Sigmoid colon (tissue), 7 donors: ENCODE results near the gene ZNF775. TPM values are rescaled to one million over a fixed set of nuclear protein-coding genes. Genes with fewer than 3 reads are reported as not detected.

Source experiments
- DNase-seq: peaks from one replicate; pipeline ENCODE4 v3.0.0-alpha.2; 2019
- H3K27ac ChIP-seq, 4 donors: fragments of 200-600 bp; sonication (generic); one replicate each; pipeline ENCODE4 v1.5.1; 2016 to 2019; ENCODE audit warnings: mild to moderate bottlenecking in 1 of 4
- H3K27me3 ChIP-seq, 3 donors: fragments of 200-600 bp; sonication (generic); one replicate each; pipeline ENCODE4 v1.5.1; 2019; ENCODE audit warnings: mild to moderate bottlenecking in 1 of 3
- H3K36me3 ChIP-seq, 4 donors: fragments of 200-600 bp; sonication (generic); one replicate each; pipeline ENCODE4 v1.5.1; 2016 to 2019
- H3K4me1 ChIP-seq, 4 donors: fragments of 200-600 bp; sonication (generic); one replicate each; pipeline ENCODE4 v1.5.1; 2017 to 2019
- H3K4me3 ChIP-seq, 4 donors: fragments of 200-600 bp; sonication (generic); one replicate each; pipeline ENCODE4 v1.5.1; 2017 to 2019; ENCODE audit warnings: mild to moderate bottlenecking in 2 of 4, moderate library complexity in 1 of 4
- H3K9me3 ChIP-seq, 4 donors: fragments of 200-600 bp in 3 of 4; sonication (generic) in 3 of 4; one replicate each; pipeline versions ENCODE4 v1.5.1 to v1.6.1; 2013 to 2019
- CTCF ChIP-seq, 4 experiments: fragments of 450-650 bp in 3 of 4; fragments of 200-600 bp in 1 of 4; IDR thresholded peaks; one replicate each; pipeline ENCODE4 v1.5.1; 2016 to 2019; ENCODE audit warnings: antibody characterized with exemption in 4 of 4, mild to moderate bottlenecking in 3 of 4, moderate library complexity in 2 of 4
- EP300 ChIP-seq, 4 donors: sonication (generic); formaldehyde crosslinking; IDR thresholded peaks; one replicate each; pipeline ENCODE4 v1.6.1; 2017; ENCODE audit warnings: antibody characterized with exemption in 4 of 4
- POLR2A ChIP-seq, 2 donors: fragments of 450-650 bp; IDR thresholded peaks; one replicate each; pipeline ENCODE4 v1.6.1; 2016; ENCODE audit warnings: antibody characterized with exemption in 2 of 2, mild to moderate bottlenecking in 2 of 2, moderate library complexity in 2 of 2
- POLR2AphosphoS5 ChIP-seq, 4 donors: sonication (generic); formaldehyde crosslinking; IDR thresholded peaks; one replicate each; pipeline ENCODE4 v1.6.1; 2017; ENCODE audit warnings: antibody characterized with exemption in 4 of 4
- WGBS, 2 donors: extraction: QIAGEN DNeasy Blood & Tissue Kit; methylation state at CpG; one replicate each; pipeline ENCODE4 v1.1.7; 2013; 5-methylcytosine and 5-hydroxymethylcytosine counted together
- intact Hi-C: fragments of 100-400 bp; cut with DNase I; formaldehyde crosslinking; loops from one replicate; pipeline ENCODE4 v1.15.1; 2023
- polyA plus RNA-seq, 3 donors: library from polyadenylated mRNA; stranded (reverse); fragments of 200-250 nt; gene quantifications; one replicate each; pipeline ENCODE4 v1.2.3, GENCODE V29; 2013
- total RNA-seq, 4 donors: library from RNA; depleted of rRNA; stranded (reverse); fragments of >200 nt; gene quantifications; one replicate each; pipeline ENCODE4 v1.1.0, GENCODE V29; 2016
- donor health status: healthy with polysubstance abuse.
- donor health status: Bipolar disorder and iron deficiency.
- donor health status: healthy.

Gene ZNF775
- total and polyA plus RNA-seq, 7 donors: 3.0 to 10.7 (median 6.1) TPM

GRCh38 chr7:150400008-150400787 is 21.1 kb downstream of the ZNF775 start:
- H3K27me3 ChIP-seq: no peaks in the 10 kb centered on the region
- TF ChIP-seq EP300 (IDR thresholded peaks at IDR 0.05) (no peak), POLR2A (IDR thresholded peaks at IDR 0.05) (no peak), CTCF (IDR thresholded peaks at IDR 0.05) (no peak), POLR2AphosphoS5 (IDR thresholded peaks at IDR 0.05) (no peak)
- no peak overlapping the region for H3K27ac ChIP-seq
- peaks cover 0 to 17% (median 11%) of the 10 kb centered on the region in 4 donors for H3K4me1 ChIP-seq
- WGBS, 2 donors: 60 to 73% methylated on average over 11 of the region's 11 CpGs
- intact Hi-C loops: loop anchor here (10.0 kb wide), 3 partner anchors 525 to 1135 kb away; partner anchors contain the start of genes ATP6V0E2, ZNF467 and ZNF783
- DNase-seq: peak; percentile 36
- no peaks in the 10 kb centered on the region for H3K9me3 ChIP-seq
- peaks cover 0 to 27% (median 16%) of the 10 kb centered on the region in 4 donors for H3K36me3 ChIP-seq
- no peak overlapping the region for H3K4me3 ChIP-seq

GRCh38 chr7:150400788-150401423 is 21.8 kb downstream of the ZNF775 start:
- 64 to 84% methylated on average over 15 of the region's 15 CpGs for WGBS, 2 donors
- H3K36me3 ChIP-seq: peaks cover 0 to 27% (median 16%) of the 10 kb centered on the region in 4 donors
- no peak for TF ChIP-seq POLR2A (IDR thresholded peaks at IDR 0.05)
- no peak for TF ChIP-seq POLR2AphosphoS5 (IDR thresholded peaks at IDR 0.05)
- no peak for TF ChIP-seq CTCF (IDR thresholded peaks at IDR 0.05)
- no peak for TF ChIP-seq EP300 (IDR thresholded peaks at IDR 0.05)
- peaks cover 0 to 18% (median 13%) of the 10 kb centered on the region in 4 donors for H3K4me1 ChIP-seq
- intact Hi-C loops: loop anchor here (10.0 kb wide), 3 partner anchors 526 to 1136 kb away; partner anchors contain the start of genes ATP6V0E2, ZNF467 and ZNF783
- peak; percentile 59 for DNase-seq
- no peaks in the 10 kb centered on the region for H3K9me3 ChIP-seq
- no peak overlapping the region for H3K4me3 ChIP-seq
- no peaks in the 10 kb centered on the region for H3K27me3 ChIP-seq
- no peak overlapping the region for H3K27ac ChIP-seq

GRCh38 chr7:150401424-150401790 is 22.3 kb downstream of the ZNF775 start:
- intact Hi-C loops: loop anchor here (10.0 kb wide), 3 partner anchors 527 to 1137 kb away; partner anchors contain the start of genes ATP6V0E2, ZNF467 and ZNF783
- TF ChIP-seq POLR2A (IDR thresholded peaks at IDR 0.05): no peak
- TF ChIP-seq EP300 (IDR thresholded peaks at IDR 0.05): no peak
- no peak for TF ChIP-seq POLR2AphosphoS5 (IDR thresholded peaks at IDR 0.05)
- TF ChIP-seq CTCF (IDR thresholded peaks at IDR 0.05): no peak
- H3K27ac ChIP-seq: no peak overlapping the region
- no peak overlapping the region for H3K4me3 ChIP-seq
- 91 to 93% methylated on average over 1 of the region's 1 CpG for WGBS, 2 donors
- no peak for DNase-seq
- H3K36me3 ChIP-seq: peaks cover 0 to 26% (median 15%) of the 10 kb centered on the region in 4 donors
- no peaks in the 10 kb centered on the region for H3K27me3 ChIP-seq
- no peaks in the 10 kb centered on the region for H3K9me3 ChIP-seq
- H3K4me1 ChIP-seq: peaks cover 0 to 23% (median 18%) of the 10 kb centered on the region in 4 donors

- Histone ChIP-seq H3K4me1 (peaks cover 0 to 30% (median 24%) of the 10 kb centered on the region in 4 donors), H3K4me3 (no peak overlapping the region), H3K36me3 (peaks cover 0 to 21% (median 13%) of the 10 kb centered on the region in 4 donors), H3K27ac (no peak overlapping the region), H3K27me3 (no peaks in the 10 kb centered on the region), H3K9me3 (no peaks in the 10 kb centered on the region)
- 87 to 89% methylated on average over 7 of the region's 7 CpGs for WGBS, 2 donors
- TF ChIP-seq CTCF (IDR thresholded peaks at IDR 0.05) (no peak), POLR2A (IDR thresholded peaks at IDR 0.05) (no peak), EP300 (IDR thresholded peaks at IDR 0.05) (no peak), POLR2AphosphoS5 (IDR thresholded peaks at IDR 0.05) (no peak)
- peak; percentile 17 for DNase-seq
- intact Hi-C loops: loop anchor here (10.0 kb wide), 3 partner anchors 527 to 1137 kb away; partner anchors contain the start of genes ATP6V0E2, ZNF467 and ZNF783
These were observed 22.9 kb downstream of the ZNF775 start for GRCh38 chr7:150401861-150402631.
